ENCODE results near the gene GCNT1.
A peak's percentile ranks its signal among the peaks of the same experiment; 100 is the strongest.

GCNT1 gene

GRCh38 chr9:76458903-76459693, at the start of gene GCNT1:
Gene GCNT1 (plus strand): TSS chr9:76459182. CDS start chr9:76502382, 43,200 bp downstream.
- Histone ChIP-seq H3F3A (ENCODE audit: control insufficient read depth, insufficient read depth) (peaks cover 11% of the 10 kb centered on the region), H3K9me3 (ENCODE audit: control insufficient read depth, insufficient read depth, low read length) (no peaks in the 10 kb centered on the region), H3K36me3 (ENCODE audit: control insufficient read depth, low read length) (peaks cover 30% of the 10 kb centered on the region), H3K4me2 (ENCODE audit: low read length) (peak within 1 kb of the TSS; percentile 87), H3K4me3 (ENCODE audit: low read length) (peak within 1 kb of the TSS; percentile 84), H3K27me3 (ENCODE audit: control insufficient read depth, low read length) (peaks cover 3% of the 10 kb centered on the region; the same call in 1 of the 2 replicates), H3K9me2 (replicated peaks; ENCODE audit: control insufficient read depth, low read length) (no peaks in the 10 kb centered on the region), H4K20me1 (ENCODE audit: control insufficient read depth, insufficient read depth, low read depth, low read length) (no peaks in the 10 kb centered on the region), H3K4me1 (ENCODE audit: control insufficient read depth, low read length) (peaks cover 62% of the 10 kb centered on the region), H3K79me2 (ENCODE audit: control insufficient read depth, low read length) (peaks cover 51% of the 10 kb centered on the region), H3K27ac (ENCODE audit: low read depth, low read length) (peak within 1 kb of the TSS; percentile 88)
- TF ChIP-seq CTCF (IDR thresholded peaks at IDR 0.05; ENCODE audit: low read depth, low read length, poor library complexity, severe bottlenecking), result peak; percentile 75
- TF ChIP-seq EZH2phosphoT487 (IDR thresholded peaks at IDR 0.05; ENCODE audit: borderline replicate concordance, low read length), result no peak

GRCh38 chr9:76412638-76413037, 46.3 kb upstream of the GCNT1 start:
- Histone ChIP-seq H3K27me3 (ENCODE audit: control insufficient read depth, low read length) (no peaks in the 10 kb centered on the region), H3K4me2 (ENCODE audit: low read length) (no peak overlapping the region), H3K79me2 (ENCODE audit: control insufficient read depth, low read length) (no peaks in the 10 kb centered on the region), H3F3A (ENCODE audit: control insufficient read depth, insufficient read depth) (no peaks in the 10 kb centered on the region), H3K9me2 (replicated peaks; ENCODE audit: control insufficient read depth, low read length) (no peaks in the 10 kb centered on the region), H3K4me3 (ENCODE audit: low read length) (no peak overlapping the region), H3K36me3 (ENCODE audit: control insufficient read depth, low read length) (no peaks in the 10 kb centered on the region), H3K4me1 (ENCODE audit: control insufficient read depth, low read length) (peaks cover 16% of the 10 kb centered on the region), H3K27ac (ENCODE audit: low read depth, low read length) (no peak overlapping the region), H4K20me1 (ENCODE audit: control insufficient read depth, insufficient read depth, low read depth, low read length) (no peaks in the 10 kb centered on the region), H3K9me3 (ENCODE audit: control insufficient read depth, insufficient read depth, low read length) (no peaks in the 10 kb centered on the region)
- TF ChIP-seq EZH2phosphoT487 (IDR thresholded peaks at IDR 0.05; ENCODE audit: borderline replicate concordance, low read length), result no peak

- H3K36me3 ChIP-seq (ENCODE audit: control insufficient read depth, low read length), result no peaks in the 10 kb centered on the region
Observed at GRCh38 chr9:76413658-76414057, 45.3 kb upstream of the GCNT1 start.

More at GRCh38 chr9:76413658-76414057, 45.3 kb upstream of the GCNT1 start:
- Histone ChIP-seq H3K4me1 (ENCODE audit: control insufficient read depth, low read length) (peaks cover 9% of the 10 kb centered on the region), H3K9me3 (ENCODE audit: control insufficient read depth, insufficient read depth, low read length) (no peaks in the 10 kb centered on the region), H3K27ac (ENCODE audit: low read depth, low read length) (no peak overlapping the region), H3F3A (ENCODE audit: control insufficient read depth, insufficient read depth) (no peaks in the 10 kb centered on the region), H3K4me3 (ENCODE audit: low read length) (no peak overlapping the region), H3K79me2 (ENCODE audit: control insufficient read depth, low read length) (no peaks in the 10 kb centered on the region), H4K20me1 (ENCODE audit: control insufficient read depth, insufficient read depth, low read depth, low read length) (no peaks in the 10 kb centered on the region), H3K9me2 (replicated peaks; ENCODE audit: control insufficient read depth, low read length) (no peaks in the 10 kb centered on the region), H3K4me2 (ENCODE audit: low read length) (no peak overlapping the region), H3K27me3 (ENCODE audit: control insufficient read depth, low read length) (no peaks in the 10 kb centered on the region)
- TF ChIP-seq CTCF (IDR thresholded peaks at IDR 0.05; ENCODE audit: low read depth, low read length, poor library complexity, severe bottlenecking) (no peak), EZH2phosphoT487 (IDR thresholded peaks at IDR 0.05; ENCODE audit: borderline replicate concordance, low read length) (no peak)

Measured in DOHH2 (cell line).